Stomach (tissue), 4 donors: Measurements from ENCODE around the gene MIOS.

Experiments
- CTCF ChIP-seq, 7 experiments: fragments of 450-650 bp in 4 of 7; fragments of 200-600 bp in 3 of 7; sonication (generic) in 3 of 7; IDR thresholded peaks; one replicate each; pipeline ENCODE4 v1.5.1; 2016 to 2019; ENCODE audit warnings: antibody characterized with exemption in 7 of 7, control low read depth in 2 of 7, mild to moderate bottlenecking in 1 of 7
- EP300 ChIP-seq: sonication (generic); formaldehyde crosslinking; IDR thresholded peaks from one replicate; pipeline ENCODE4 v1.6.1; 2017; ENCODE audit warnings: antibody characterized with exemption
- POLR2A ChIP-seq, 4 donors: fragments of 450-650 bp; IDR thresholded peaks; one replicate each; pipeline ENCODE4 v1.6.1; 2016; ENCODE audit warnings: antibody characterized with exemption in 4 of 4, control low read depth in 2 of 4, mild to moderate bottlenecking in 1 of 4, moderate library complexity in 1 of 4
- POLR2AphosphoS5 ChIP-seq, 3 donors: sonication (generic); formaldehyde crosslinking; IDR thresholded peaks; one replicate each; pipeline ENCODE4 v1.6.1; 2016; ENCODE audit warnings: antibody characterized with exemption in 3 of 3

DNA sequence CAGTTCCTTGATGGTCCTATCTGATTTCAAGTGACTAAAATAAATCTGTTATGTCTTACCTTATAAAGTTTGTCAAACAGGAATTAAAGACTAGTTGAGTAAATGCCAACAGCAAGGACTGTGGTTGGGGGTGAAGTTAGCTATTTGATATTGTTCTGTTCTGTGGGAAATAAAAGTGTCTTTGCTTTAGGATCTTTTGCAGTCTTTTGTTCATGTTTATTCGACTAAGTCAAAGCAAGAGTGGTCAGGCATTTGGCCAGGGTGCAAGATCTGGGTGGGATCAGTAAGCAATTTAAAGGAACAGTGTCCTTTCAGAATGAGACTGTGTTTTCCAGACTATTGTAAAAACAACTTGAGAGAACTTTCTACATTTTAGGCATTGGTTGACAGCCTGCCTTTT, 31.0 kb upstream of the MIOS start, which contains the start of gene COL28A1:
- TF ChIP-seq CTCF (IDR thresholded peaks at IDR 0.05) = no peak
- no peak for TF ChIP-seq POLR2A (IDR thresholded peaks at IDR 0.05)
- no peak for TF ChIP-seq POLR2AphosphoS5 (IDR thresholded peaks at IDR 0.05)
- TF ChIP-seq EP300 = no peak
